IPS-15b (cell line): ENCODE measurements around the gene PLCB3.
A peak's percentile ranks its signal among the peaks of the same experiment; 100 is the strongest.

Experiments
- H3K27me3 ChIP-seq: one replicate; pipeline ENCODE4 v1.6.1; 2013; ENCODE audit warnings: low read length; ENCODE audit not compliant: control insufficient read depth, insufficient read depth
- H3K36me3 ChIP-seq: one replicate; pipeline ENCODE4 v1.6.1; 2013; ENCODE audit warnings: low read length; ENCODE audit not compliant: control insufficient read depth, insufficient read depth
- H3K4me1 ChIP-seq: one replicate; pipeline ENCODE4 v1.6.1; 2013; ENCODE audit warnings: mild to moderate bottlenecking, low read length; ENCODE audit not compliant: control insufficient read depth, insufficient read depth
- H3K4me3 ChIP-seq: one replicate; pipeline ENCODE4 v1.5.1; 2013; ENCODE audit warnings: low read depth, low read length
- H3K9ac ChIP-seq: one replicate; pipeline ENCODE4 v1.6.1; 2013; ENCODE audit warnings: low read depth, mild to moderate bottlenecking, low read length
- H3K9me3 ChIP-seq: one replicate; pipeline ENCODE4 v1.6.1; 2013; ENCODE audit warnings: mild to moderate bottlenecking, low read length; ENCODE audit not compliant: control insufficient read depth, insufficient read depth

Gene PLCB3

GRCh38 chr11:64298966-64299846, 47.9 kb downstream of the PLCB3 start:
- no peak overlapping the region for H3K9ac ChIP-seq
- H3K9me3 ChIP-seq, result no peaks in the 10 kb centered on the region
- peaks cover 4% of the 10 kb centered on the region for H3K4me1 ChIP-seq
- no peaks in the 10 kb centered on the region for H3K36me3 ChIP-seq
- H3K27me3 ChIP-seq, result peaks cover 80% of the 10 kb centered on the region
- H3K4me3 ChIP-seq, result peak overlapping the region; percentile 65

GRCh38 chr11:64299847-64300648, 48.7 kb downstream of the PLCB3 start, which contains the start of gene CATSPERZ:
Gene CATSPERZ (plus strand): TSS chr11:64300358. CDS start chr11:64300411, 53 bp downstream.
- Histone ChIP-seq H3K27me3 (peaks cover 71% of the 10 kb centered on the region), H3K4me1 (peaks cover 5% of the 10 kb centered on the region), H3K9ac (no peak within 1 kb of the TSS), H3K9me3 (no peaks in the 10 kb centered on the region), H3K4me3 (peak within 1 kb of the TSS; percentile 65), H3K36me3 (no peaks in the 10 kb centered on the region)

- Histone ChIP-seq H3K9me3 (no peaks in the 10 kb centered on the region), H3K9ac (no peak overlapping the region), H3K36me3 (no peaks in the 10 kb centered on the region), H3K4me1 (peaks cover 5% of the 10 kb centered on the region), H3K27me3 (peaks cover 38% of the 10 kb centered on the region), H3K4me3 (no peak overlapping the region)
Measured at GRCh38 chr11:64303109-64304031, 52.0 kb downstream of the PLCB3 start.

- no peaks in the 10 kb centered on the region for H3K9me3 ChIP-seq
- no peak overlapping the region for H3K9ac ChIP-seq
- peak overlapping the region; percentile 91 for H3K4me3 ChIP-seq
- H3K4me1 ChIP-seq, result peaks cover 5% of the 10 kb centered on the region
- H3K27me3 ChIP-seq, result peaks cover 32% of the 10 kb centered on the region
- H3K36me3 ChIP-seq, result no peaks in the 10 kb centered on the region
Measured at GRCh38 chr11:64304032-64304315, 52.6 kb downstream of the PLCB3 start.

- peak overlapping the region; percentile 91 for H3K4me3 ChIP-seq
- no peaks in the 10 kb centered on the region for H3K9me3 ChIP-seq
- H3K9ac ChIP-seq, result peak overlapping the region; percentile 97
- peaks cover 5% of the 10 kb centered on the region for H3K4me1 ChIP-seq
- H3K36me3 ChIP-seq, result no peaks in the 10 kb centered on the region
- peaks cover 27% of the 10 kb centered on the region for H3K27me3 ChIP-seq
Measured at GRCh38 chr11:64304316-64305072, 53.2 kb downstream of the PLCB3 start.

- Histone ChIP-seq H3K9me3 (no peaks in the 10 kb centered on the region), H3K36me3 (no peaks in the 10 kb centered on the region), H3K4me3 (peak within 1 kb of the TSS; percentile 91), H3K9ac (peak within 1 kb of the TSS; percentile 97), H3K27me3 (peaks cover 20% of the 10 kb centered on the region), H3K4me1 (peaks cover 5% of the 10 kb centered on the region)
Measured at GRCh38 chr11:64305075-64305690, 53.9 kb downstream of the PLCB3 start, which contains the start of gene ESRRA. Gene ESRRA (plus strand): TSS chr11:64305524. CDS start chr11:64307180, 1,656 bp downstream.

GRCh38 chr11:64305691-64306562, 54.6 kb downstream of the PLCB3 start:
- Histone ChIP-seq H3K36me3 (no peaks in the 10 kb centered on the region), H3K9ac (peak overlapping the region; percentile 93), H3K9me3 (no peaks in the 10 kb centered on the region), H3K4me1 (peaks cover 5% of the 10 kb centered on the region), H3K4me3 (peak overlapping the region; percentile 80), H3K27me3 (peaks cover 13% of the 10 kb centered on the region)

- H3K4me1 ChIP-seq, result peaks cover 5% of the 10 kb centered on the region
- peaks cover 2% of the 10 kb centered on the region for H3K36me3 ChIP-seq
- no peaks in the 10 kb centered on the region for H3K9me3 ChIP-seq
- peak overlapping the region; percentile 93 for H3K9ac ChIP-seq
- H3K4me3 ChIP-seq, result peak overlapping the region; percentile 80
- H3K27me3 ChIP-seq, result peaks cover 8% of the 10 kb centered on the region
Measured at GRCh38 chr11:64306563-64306875, 55.2 kb downstream of the PLCB3 start.

- H3K9me3 ChIP-seq, result no peaks in the 10 kb centered on the region
- peak overlapping the region; percentile 80 for H3K4me3 ChIP-seq
- H3K4me1 ChIP-seq, result peaks cover 5% of the 10 kb centered on the region
- H3K27me3 ChIP-seq, result peaks cover 2% of the 10 kb centered on the region
- H3K36me3 ChIP-seq, result peaks cover 2% of the 10 kb centered on the region
- peak overlapping the region; percentile 93 for H3K9ac ChIP-seq
Measured at GRCh38 chr11:64306876-64307622, 55.7 kb downstream of the PLCB3 start.
